Spinal cord (tissue), 10 donors: ENCODE measurements around the gene NEU1. TPM values are rescaled to one million over a fixed set of nuclear protein-coding genes. Genes with fewer than 3 reads are reported as not detected.
A peak's percentile ranks its signal among the peaks of the same experiment; 100 is the strongest.

Experiments
- DNase-seq, 6 donors: peaks; one replicate each; pipeline versions ENCODE4 v3.0.0 to v3.0.0-alpha.2; 2013 to 2015; ENCODE audit warnings: low spot score in 6 of 6, low read depth in 4 of 6
- H3K27ac ChIP-seq: one replicate; pipeline ENCODE4 v1.5.1; 2013; ENCODE audit warnings: low read depth, low read length, control low read depth
- H3K27me3 ChIP-seq: one replicate; pipeline ENCODE4 v1.6.1; 2013; ENCODE audit warnings: low read length; ENCODE audit not compliant: control insufficient read depth, insufficient read depth
- H3K36me3 ChIP-seq: one replicate; pipeline ENCODE4 v1.6.1; 2013; ENCODE audit warnings: low read length; ENCODE audit not compliant: control insufficient read depth, insufficient read depth
- H3K4me1 ChIP-seq: one replicate; pipeline ENCODE4 v1.6.1; 2013; ENCODE audit warnings: low read length; ENCODE audit not compliant: control insufficient read depth, insufficient read depth
- H3K4me3 ChIP-seq: one replicate; pipeline ENCODE4 v1.5.1; 2013; ENCODE audit warnings: low read depth, low read length, control low read depth
- H3K9me3 ChIP-seq: one replicate; pipeline ENCODE4 v1.6.1; 2013; ENCODE audit warnings: low read length; ENCODE audit not compliant: control insufficient read depth, insufficient read depth
- WGBS: methylation state at CpG from one replicate; pipeline ENCODE4 v1.1.5; 2013; ENCODE audit warnings: missing lambda C conversion rate; ENCODE audit not compliant: insufficient coverage; 5-methylcytosine and 5-hydroxymethylcytosine counted together
- polyA plus RNA-seq, 2 donors: library from polyadenylated mRNA; unstranded; fragments of 120-200 nt; gene quantifications; one replicate each; pipeline ENCODE4 v1.2.1, GENCODE V29; 2013; ENCODE audit not compliant: insufficient read length in 2 of 2
- total RNA-seq, 2 donors: library from RNA; depleted of rRNA in 1 of 2; stranded (reverse); fragments of 120-200 nt in 1 of 2; fragments of >200 nt in 1 of 2; gene quantifications; one replicate each; pipeline versions ENCODE4 v1.2.3 to v1.2.4, GENCODE V29; 2013 to 2014
- donor health status: healthy.

NEU1 gene
- total and polyA plus RNA-seq, 4 donors: 21.9 to 47.5 (median 24.5) TPM

- peak overlapping the region; percentile 41 for H3K27ac ChIP-seq
- DNase-seq: no peak
- no peaks in the 10 kb centered on the region for H3K9me3 ChIP-seq
- H3K4me3 ChIP-seq: peak overlapping the region; percentile 98
- H3K36me3 ChIP-seq: peaks cover 39% of the 10 kb centered on the region
- H3K27me3 ChIP-seq: no peaks in the 10 kb centered on the region
- H3K4me1 ChIP-seq: peaks cover 44% of the 10 kb centered on the region
- WGBS: 60% methylated on average over 7 of the region's 14 CpGs
Observed at GRCh38 chr6:31836047-31836473, 26.6 kb downstream of the NEU1 start.

- peak overlapping the region; percentile 98 for H3K4me3 ChIP-seq
- peaks cover 44% of the 10 kb centered on the region for H3K4me1 ChIP-seq
- under 1% methylated on average over 56 of the region's 59 CpGs for WGBS
Observed at GRCh38 chr6:31834367-31835250, 28.0 kb downstream of the NEU1 start.

GRCh38 chr6:31831350-31832215 is 31.0 kb downstream of the NEU1 start:
- Histone ChIP-seq H3K9me3 (no peaks in the 10 kb centered on the region), H3K27me3 (no peaks in the 10 kb centered on the region), H3K36me3 (no peaks in the 10 kb centered on the region), H3K4me3 (peak overlapping the region; percentile 77), H3K27ac (no peak overlapping the region), H3K4me1 (peaks cover 29% of the 10 kb centered on the region)
- no peak for DNase-seq
- 93% methylated on average over 6 of the region's 15 CpGs for WGBS

More at GRCh38 chr6:31834367-31835250, 28.0 kb downstream of the NEU1 start:
- no peaks in the 10 kb centered on the region for H3K9me3 ChIP-seq
- peak overlapping the region; percentile 99 for H3K27ac ChIP-seq
- H3K27me3 ChIP-seq: no peaks in the 10 kb centered on the region
- H3K36me3 ChIP-seq: peaks cover 26% of the 10 kb centered on the region
- DNase-seq: peak in 5 of 6 donors; percentile 79 to 95 (median 89)

- peak overlapping the region; percentile 77 for H3K4me3 ChIP-seq
- no peaks in the 10 kb centered on the region for H3K9me3 ChIP-seq
- WGBS: 87% methylated on average over 3 of the region's 6 CpGs
- H3K27me3 ChIP-seq: no peaks in the 10 kb centered on the region
- no peaks in the 10 kb centered on the region for H3K36me3 ChIP-seq
- H3K27ac ChIP-seq: peak overlapping the region; percentile 94
- DNase-seq: no peak
- peaks cover 29% of the 10 kb centered on the region for H3K4me1 ChIP-seq
Observed at GRCh38 chr6:31830886-31831335, 31.7 kb downstream of the NEU1 start.

- peak in 3 of 6 donors; percentile 73 to 90 (median 84) for DNase-seq
- Histone ChIP-seq H3K27me3 (no peaks in the 10 kb centered on the region), H3K4me3 (peak overlapping the region; percentile 77), H3K9me3 (no peaks in the 10 kb centered on the region), H3K27ac (peak overlapping the region; percentile 94), H3K36me3 (no peaks in the 10 kb centered on the region), H3K4me1 (peaks cover 25% of the 10 kb centered on the region)
- WGBS: 0% methylated on average over 9 of the region's 15 CpGs
Observed at GRCh38 chr6:31829633-31830283, 32.9 kb downstream of the NEU1 start.

GRCh38 chr6:31827286-31828079 is 35.1 kb downstream of the NEU1 start, which contains the start of gene HSPA1B:
HSPA1B (plus strand) TSS chr6:31827738; CDS start chr6:31827951, 213 bp downstream.
- Histone ChIP-seq H3K36me3 (no peaks in the 10 kb centered on the region), H3K4me1 (peaks cover 19% of the 10 kb centered on the region), H3K27me3 (no peaks in the 10 kb centered on the region), H3K27ac (peak within 1 kb of the TSS; percentile 99), H3K9me3 (no peaks in the 10 kb centered on the region), H3K4me3 (peak within 1 kb of the TSS; percentile 87)
- WGBS: 0% methylated on average over 43 of the region's 56 CpGs
- DNase-seq: peak; percentile 97 to 100 (median 99)

GRCh38 chr6:31826793-31827285 is 35.8 kb downstream of the NEU1 start:
- H3K36me3 ChIP-seq: no peaks in the 10 kb centered on the region
- WGBS: 0% methylated on average over 8 of the region's 13 CpGs
- H3K4me3 ChIP-seq: peak overlapping the region; percentile 87
- no peak for DNase-seq
- peaks cover 25% of the 10 kb centered on the region for H3K4me1 ChIP-seq
- peak overlapping the region; percentile 99 for H3K27ac ChIP-seq
- H3K27me3 ChIP-seq: no peaks in the 10 kb centered on the region
- H3K9me3 ChIP-seq: no peaks in the 10 kb centered on the region

GRCh38 chr6:31825553-31825952 is 37.1 kb downstream of the NEU1 start:
- WGBS: no CpG with 5 or more reads among the region's 4 CpGs
- Histone ChIP-seq H3K4me1 (peaks cover 29% of the 10 kb centered on the region), H3K27me3 (no peaks in the 10 kb centered on the region), H3K4me3 (no peak overlapping the region), H3K27ac (peak overlapping the region; percentile 99), H3K36me3 (no peaks in the 10 kb centered on the region), H3K9me3 (no peaks in the 10 kb centered on the region)
- no peak for DNase-seq
